ENCODE measurements around the gene GAREM1.

GRCh38 chr18:32238635-32239268 is 231.9 kb downstream of the GAREM1 start:
- TF ChIP-seq, protein P1, sequence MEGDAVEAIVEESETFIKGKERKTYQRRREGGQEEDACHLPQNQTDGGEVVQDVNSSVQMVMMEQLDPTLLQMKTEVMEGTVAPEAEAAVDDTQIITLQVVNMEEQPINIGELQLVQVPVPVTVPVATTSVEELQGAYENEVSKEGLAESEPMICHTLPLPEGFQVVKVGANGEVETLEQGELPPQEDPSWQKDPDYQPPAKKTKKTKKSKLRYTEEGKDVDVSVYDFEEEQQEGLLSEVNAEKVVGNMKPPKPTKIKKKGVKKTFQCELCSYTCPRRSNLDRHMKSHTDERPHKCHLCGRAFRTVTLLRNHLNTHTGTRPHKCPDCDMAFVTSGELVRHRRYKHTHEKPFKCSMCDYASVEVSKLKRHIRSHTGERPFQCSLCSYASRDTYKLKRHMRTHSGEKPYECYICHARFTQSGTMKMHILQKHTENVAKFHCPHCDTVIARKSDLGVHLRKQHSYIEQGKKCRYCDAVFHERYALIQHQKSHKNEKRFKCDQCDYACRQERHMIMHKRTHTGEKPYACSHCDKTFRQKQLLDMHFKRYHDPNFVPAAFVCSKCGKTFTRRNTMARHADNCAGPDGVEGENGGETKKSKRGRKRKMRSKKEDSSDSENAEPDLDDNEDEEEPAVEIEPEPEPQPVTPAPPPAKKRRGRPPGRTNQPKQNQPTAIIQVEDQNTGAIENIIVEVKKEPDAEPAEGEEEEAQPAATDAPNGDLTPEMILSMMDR (IDR thresholded peaks at IDR 0.05; ENCODE audit: low read depth, low read length): no peak
- TF ChIP-seq EZH2phosphoT487 (IDR thresholded peaks at IDR 0.05; ENCODE audit: low read depth): no peak
